Fibroblast of peridontal ligament (primary cell): ENCODE results near the gene EPG5.
"Not testable (repeated sequence)": the region's sequence is repeated elsewhere in the genome, so short reads cannot be mapped to it uniquely, and the experiment has no call there.

Experiments
- DNase-seq: peaks from one replicate; pipeline ENCODE4 v3.0.0-alpha.2; 2010; ENCODE audit errors: extremely low read depth

EPG5 gene

GRCh38 chr18:45838302-45839070 lies 128.6 kb downstream of the EPG5 start:
- DNase-seq, result no peak

- DNase-seq, result no peak
These were observed 129.7 kb downstream of the EPG5 start for GRCh38 chr18:45837283-45838070.

GRCh38 chr18:45836242-45837205 lies 130.6 kb downstream of the EPG5 start:
- DNase-seq, result no peak

- no peak for DNase-seq
These were observed 132.0 kb downstream of the EPG5 start for GRCh38 chr18:45835057-45835636.

- no peak for DNase-seq
These were observed 132.8 kb downstream of the EPG5 start for GRCh38 chr18:45834306-45834705.

GRCh38 chr18:45833846-45834245 lies 133.3 kb downstream of the EPG5 start:
- DNase-seq, result no peak

GRCh38 chr18:45830917-45831316 lies 136.2 kb downstream of the EPG5 start:
- DNase-seq, result no peak

GRCh38 chr18:45829855-45830254 lies 137.3 kb downstream of the EPG5 start:
- peak; percentile 40 for DNase-seq

GRCh38 chr18:45828917-45829811 lies 138.0 kb downstream of the EPG5 start:
- DNase-seq, result no peak

- not testable (repeated sequence) for DNase-seq
These were observed 140.4 kb downstream of the EPG5 start for GRCh38 chr18:45826716-45827115.

- DNase-seq, result no peak
These were observed 141.0 kb downstream of the EPG5 start for GRCh38 chr18:45826084-45826483.

- DNase-seq, result no peak
These were observed 141.7 kb downstream of the EPG5 start, which contains the start of gene SIGLEC15 for GRCh38 chr18:45825258-45826044. SIGLEC15 (plus strand) TSS chr18:45825675; CDS start chr18:45825729, 54 bp downstream.

GRCh38 chr18:45821711-45822110 lies 145.4 kb downstream of the EPG5 start:
- DNase-seq, result no peak

GRCh38 chr18:45821026-45821425 lies 146.1 kb downstream of the EPG5 start:
- no peak for DNase-seq

GRCh38 chr18:45820106-45820745 lies 146.9 kb downstream of the EPG5 start:
- no peak for DNase-seq

GRCh38 chr18:45818765-45819164 lies 148.4 kb downstream of the EPG5 start:
- DNase-seq, result peak; percentile 91

- DNase-seq, result no peak
These were observed 149.6 kb downstream of the EPG5 start for GRCh38 chr18:45817543-45817942.

GRCh38 chr18:45814733-45815132 lies 152.4 kb downstream of the EPG5 start:
- DNase-seq, result not testable (repeated sequence)

GRCh38 chr18:45807144-45807543 lies 160.0 kb downstream of the EPG5 start:
- not testable (repeated sequence) for DNase-seq
